Activated CD8-positive, alpha-beta T cell treated with anti-CD3 and anti-CD28 coated beads for 36 hours (primary cell): ENCODE results near the gene MPDZ. TPM values are rescaled to one million over a fixed set of nuclear protein-coding genes. Genes with fewer than 3 reads are reported as not detected.

Experiments used
- ATAC-seq: fragments of 200-7000 bp; cut with Tn5 transposase; one replicate; pipeline ENCODE4 v1.10.0; 2021; ENCODE audit warnings: mild to moderate bottlenecking, moderate library complexity
- CTCF ChIA-PET: fragments of 350-600 bp; sonication (Branson Sonifier 250); formaldehyde crosslinking; loops from one replicate; lab custom pipeline; 2021; ENCODE audit warnings: antibody characterized with exemption; lab: Charles Lee
- POLR2A ChIA-PET: fragments of 350-600 bp; sonication (Branson Sonifier 250); formaldehyde crosslinking; loops from one replicate; lab custom pipeline; 2021; ENCODE audit warnings: antibody characterized with exemption; lab: Charles Lee
- DNase-seq: peaks from one replicate; pipeline ENCODE4 v3.0.0-alpha.2; 2020
- H3K27ac Mint-ChIP-seq: one replicate; pipeline ENCODE4 v1.8.0; 2021; ENCODE audit warnings: mild to moderate bottlenecking, mixed read lengths
- H3K27me3 Mint-ChIP-seq: one replicate; pipeline ENCODE4 v1.8.0; 2021; ENCODE audit warnings: mixed read lengths
- H3K36me3 Mint-ChIP-seq: one replicate; pipeline ENCODE4 v1.8.0; 2021; ENCODE audit warnings: low read depth, mixed read lengths
- H3K4me1 Mint-ChIP-seq: one replicate; pipeline ENCODE4 v1.8.0; 2021; ENCODE audit warnings: low read depth, mixed read lengths
- H3K4me3 Mint-ChIP-seq: one replicate; pipeline ENCODE4 v1.8.0; 2021; ENCODE audit warnings: mild to moderate bottlenecking, moderate library complexity, mixed read lengths
- H3K9me3 Mint-ChIP-seq: one replicate; pipeline ENCODE4 v1.8.0; 2021; ENCODE audit warnings: mixed read lengths
- intact Hi-C: fragments of 100-400 bp; cut with micrococcal nuclease; formaldehyde crosslinking; loops from one replicate; pipeline ENCODE4 v1.10.0; 2022
- total RNA-seq, 2 experiments: library from RNA; stranded (reverse); gene quantifications; one replicate each; pipeline ENCODE4 v1.2.3, GENCODE V29; 2021
- TF ChIP-seq, protein P1 (sequence below): fragments of 200-600 bp; IDR thresholded peaks from one replicate; pipeline ENCODE4 v1.8.0; 2022; ENCODE audit warnings: antibody characterized with exemption, mild to moderate bottlenecking

MPDZ gene
- total RNA-seq, 2 experiments from 2014 or later: not detected

DNA sequence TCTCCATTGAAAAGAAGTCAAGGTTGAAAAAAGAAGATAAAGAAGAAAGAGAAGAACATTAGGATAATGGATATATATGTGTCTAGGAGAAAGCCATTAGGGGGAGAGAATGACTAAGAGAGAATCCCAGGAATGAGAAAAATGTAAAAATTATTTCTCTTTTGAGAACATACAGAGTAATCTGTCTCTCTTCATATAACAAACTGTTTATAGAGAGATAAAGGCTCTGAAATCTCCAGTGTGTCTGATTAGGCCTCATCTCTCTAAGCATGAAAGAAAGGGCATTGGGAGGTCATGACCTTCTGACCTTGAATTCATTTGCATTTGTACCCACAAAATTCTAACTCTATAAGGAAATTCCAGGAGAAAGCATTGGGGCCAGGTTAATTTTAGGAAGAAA lies 3.5 kb upstream of the MPDZ start:
- Mint-ChIP-seq H3K9me3 (peaks cover 6% of the 10 kb centered on the region), H3K27ac (no peak overlapping the region), H3K36me3 (no peaks in the 10 kb centered on the region), H3K4me1 (no peaks in the 10 kb centered on the region), H3K4me3 (no peak overlapping the region), H3K27me3 (peaks cover 14% of the 10 kb centered on the region)
- ChIA-PET CTCF (no interaction called here), POLR2A (no interaction called here)
- TF ChIP-seq, protein P1, sequence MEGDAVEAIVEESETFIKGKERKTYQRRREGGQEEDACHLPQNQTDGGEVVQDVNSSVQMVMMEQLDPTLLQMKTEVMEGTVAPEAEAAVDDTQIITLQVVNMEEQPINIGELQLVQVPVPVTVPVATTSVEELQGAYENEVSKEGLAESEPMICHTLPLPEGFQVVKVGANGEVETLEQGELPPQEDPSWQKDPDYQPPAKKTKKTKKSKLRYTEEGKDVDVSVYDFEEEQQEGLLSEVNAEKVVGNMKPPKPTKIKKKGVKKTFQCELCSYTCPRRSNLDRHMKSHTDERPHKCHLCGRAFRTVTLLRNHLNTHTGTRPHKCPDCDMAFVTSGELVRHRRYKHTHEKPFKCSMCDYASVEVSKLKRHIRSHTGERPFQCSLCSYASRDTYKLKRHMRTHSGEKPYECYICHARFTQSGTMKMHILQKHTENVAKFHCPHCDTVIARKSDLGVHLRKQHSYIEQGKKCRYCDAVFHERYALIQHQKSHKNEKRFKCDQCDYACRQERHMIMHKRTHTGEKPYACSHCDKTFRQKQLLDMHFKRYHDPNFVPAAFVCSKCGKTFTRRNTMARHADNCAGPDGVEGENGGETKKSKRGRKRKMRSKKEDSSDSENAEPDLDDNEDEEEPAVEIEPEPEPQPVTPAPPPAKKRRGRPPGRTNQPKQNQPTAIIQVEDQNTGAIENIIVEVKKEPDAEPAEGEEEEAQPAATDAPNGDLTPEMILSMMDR: no peak
- intact Hi-C loops: no loop called here
- no peak for ATAC-seq
- DNase-seq: no peak

DNA sequence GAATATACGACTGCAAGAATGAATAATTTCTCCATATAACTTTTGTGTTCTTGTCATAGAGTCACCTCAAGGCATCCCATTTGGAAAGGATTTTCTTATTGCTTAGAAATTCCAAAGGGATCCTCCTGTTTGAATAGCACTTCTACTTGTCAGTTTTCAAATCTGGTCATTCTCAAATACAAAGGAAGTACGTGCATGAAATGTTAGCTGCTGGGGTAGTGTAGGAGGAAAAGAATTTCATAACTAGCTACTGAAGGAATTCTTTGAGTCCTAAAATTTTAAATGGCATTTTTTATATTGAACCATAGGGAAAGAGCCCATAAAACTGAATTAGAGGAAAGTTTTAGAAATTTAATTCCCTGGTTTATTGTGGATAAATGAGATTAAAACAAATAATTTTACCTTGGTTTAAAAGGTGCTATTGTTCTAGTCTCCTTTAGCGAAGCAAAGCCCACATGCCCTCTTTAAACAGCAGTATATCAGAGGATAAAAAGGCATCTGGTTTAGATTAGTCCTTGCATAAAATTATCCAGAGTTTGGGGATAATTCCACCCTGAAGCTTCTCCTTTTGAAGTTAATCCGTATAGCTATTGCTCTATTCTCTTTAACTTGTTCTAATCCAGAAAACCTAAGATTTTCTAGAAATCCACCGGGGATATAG lies 2.0 kb upstream of the MPDZ start:
- TF ChIP-seq, protein P1: no peak
- DNase-seq: no peak
- H3K4me1 Mint-ChIP-seq: no peaks in the 10 kb centered on the region
- ChIA-PET CTCF (no interaction called here), POLR2A (no interaction called here)
- H3K27ac Mint-ChIP-seq: no peak overlapping the region
- H3K9me3 Mint-ChIP-seq: peaks cover 3% of the 10 kb centered on the region
- H3K36me3 Mint-ChIP-seq: no peaks in the 10 kb centered on the region
- H3K4me3 Mint-ChIP-seq: no peak overlapping the region
- peaks cover 20% of the 10 kb centered on the region for H3K27me3 Mint-ChIP-seq
- no peak for ATAC-seq
- intact Hi-C loops: no loop called here

DNA sequence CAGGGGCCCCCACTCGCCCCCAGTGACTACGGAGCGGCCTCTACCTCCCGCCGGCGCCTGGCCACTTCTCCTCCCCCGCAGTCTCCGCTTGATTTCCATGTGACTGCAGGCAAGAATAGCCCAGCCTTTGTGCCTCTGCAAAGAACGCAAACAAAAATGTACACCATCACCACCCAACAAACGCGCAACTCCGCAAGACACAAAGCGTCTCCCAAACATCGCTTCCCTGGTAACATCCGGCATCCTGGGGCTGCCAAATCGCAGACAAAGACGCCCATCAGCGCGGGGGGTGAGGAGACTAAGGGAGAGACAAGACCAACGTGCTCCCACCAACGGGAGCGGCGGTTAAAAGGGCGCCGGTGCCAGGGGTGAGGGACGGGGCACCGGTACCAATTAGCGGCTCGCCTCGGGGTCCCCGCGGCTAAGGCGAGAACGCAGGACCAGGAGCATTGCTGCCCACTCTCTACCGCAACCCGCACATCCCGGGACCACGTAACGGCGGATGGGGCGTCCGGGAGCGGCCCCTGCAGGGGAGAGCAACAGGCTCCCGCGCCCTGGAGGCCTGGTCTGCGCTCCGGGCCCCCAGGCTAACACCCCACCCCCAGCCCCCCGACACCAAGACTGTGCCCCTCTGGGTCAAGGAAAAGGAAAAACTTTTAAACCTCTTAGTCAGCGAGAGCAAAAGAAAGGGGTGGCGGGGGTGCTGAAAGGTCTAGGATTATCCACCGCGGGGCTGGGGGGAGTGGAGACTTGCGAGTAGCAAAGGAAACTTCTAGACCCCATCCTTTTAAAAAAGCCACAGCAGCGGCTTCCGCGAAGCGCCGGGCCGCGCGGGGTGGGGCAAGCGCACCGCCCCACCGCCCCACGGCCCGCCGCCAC lies 885 bp downstream of the MPDZ start:
- H3K36me3 Mint-ChIP-seq: no peaks in the 10 kb centered on the region
- no peak for ATAC-seq
- ChIA-PET CTCF (no interaction called here), POLR2A (no interaction called here)
- H3K4me1 Mint-ChIP-seq: no peaks in the 10 kb centered on the region
- H3K4me3 Mint-ChIP-seq: no peak overlapping the region
- TF ChIP-seq, protein P1: no peak
- no peak overlapping the region for H3K27ac Mint-ChIP-seq
- H3K27me3 Mint-ChIP-seq: peaks cover 20% of the 10 kb centered on the region
- peaks cover 1% of the 10 kb centered on the region for H3K9me3 Mint-ChIP-seq
- DNase-seq: no peak
- intact Hi-C loops: no loop called here

DNA sequence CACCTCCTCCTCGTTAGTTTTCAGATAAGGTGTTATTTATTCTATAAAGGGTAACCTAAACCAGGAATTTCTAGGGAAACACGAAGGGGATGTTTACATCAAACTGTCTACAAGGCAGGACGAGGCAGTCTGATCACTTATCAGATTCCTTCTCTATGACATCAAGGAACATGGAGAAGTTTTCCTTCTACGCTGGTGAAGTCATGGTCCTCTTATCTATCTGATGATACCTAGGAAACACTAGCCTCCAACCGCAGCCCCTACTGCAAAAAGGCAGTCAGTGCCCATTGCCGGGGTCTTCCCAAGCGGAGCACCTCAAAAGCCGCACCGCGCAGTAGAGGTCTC lies 1.5 kb downstream of the MPDZ start:
- ChIA-PET CTCF (no interaction called here), POLR2A (no interaction called here)
- ATAC-seq: no peak
- Mint-ChIP-seq H3K36me3 (no peaks in the 10 kb centered on the region), H3K27ac (no peak overlapping the region), H3K27me3 (peaks cover 20% of the 10 kb centered on the region), H3K4me1 (no peaks in the 10 kb centered on the region), H3K4me3 (no peak overlapping the region), H3K9me3 (peaks cover 1% of the 10 kb centered on the region)
- DNase-seq: no peak
- TF ChIP-seq, protein P1: no peak
- intact Hi-C loops: no loop called here
